Caki2 (cell line): Measurements from ENCODE around the gene NOD2. TPM values are rescaled to one million over a fixed set of nuclear protein-coding genes. Genes with fewer than 3 reads are reported as not detected.
A peak's percentile ranks its signal among the peaks of the same experiment; 100 is the strongest.

Source experiments
- DNase-seq: peaks from one replicate; pipeline ENCODE4 v3.0.0-alpha.2; 2015; ENCODE audit warnings: low read depth
- in situ Hi-C: cut with HindIII; loops from 2 replicates; pipeline ENCODE4 v1.10.0; 2016; ENCODE audit warnings: low sequenced_read_pairs, low pct_unique_long_range_greater_than_20kb, mixed read lengths
- total RNA-seq: library from RNA; depleted of rRNA; stranded (reverse); fragments of >200 nt; shearing (Covaris generic); gene quantifications from 2 replicates; pipeline ENCODE4 v1.2.3, GENCODE V29; 2014; ENCODE audit warnings: low replicate concordance

The NOD2 gene
- total RNA-seq, 1 experiment from 2014 or later = not detected

GRCh38 chr16:50683689-50684374 is 9.6 kb upstream of the NOD2 start:
- DNase-seq = no peak
- in situ Hi-C loops = no loop called here

GRCh38 chr16:50684823-50685461 is 8.5 kb upstream of the NOD2 start:
- in situ Hi-C loops = no loop called here
- DNase-seq = no peak

- in situ Hi-C loops = no loop called here
- DNase-seq = no peak
Observed at GRCh38 chr16:50685462-50686063, 7.8 kb upstream of the NOD2 start.

GRCh38 chr16:50688083-50688482 is 5.3 kb upstream of the NOD2 start:
- DNase-seq = no peak
- in situ Hi-C loops = no loop called here

DNA sequence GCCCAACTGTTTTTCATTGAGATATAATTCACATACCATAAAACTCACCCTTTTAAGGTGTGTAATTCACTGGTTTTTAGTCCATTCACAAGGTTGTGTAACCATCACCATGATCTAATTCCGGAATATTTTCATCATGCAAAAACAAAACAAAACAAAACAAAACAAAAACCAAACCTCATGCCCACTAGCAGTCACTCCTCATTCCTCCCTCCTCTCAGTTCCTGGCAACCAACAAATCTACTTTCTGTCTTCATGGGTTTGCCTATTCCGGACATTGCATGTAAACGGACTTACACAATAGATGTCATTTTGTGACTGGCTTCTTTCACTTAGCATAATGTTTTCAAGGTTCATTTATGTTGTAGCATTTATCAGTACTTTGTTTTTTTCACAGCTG is 4.5 kb upstream of the NOD2 start:
- DNase-seq = no peak
- in situ Hi-C loops = no loop called here

- no peak for DNase-seq
- in situ Hi-C loops = no loop called here
Observed at GRCh38 chr16:50690177-50690576, 3.2 kb upstream of the NOD2 start.

DNA sequence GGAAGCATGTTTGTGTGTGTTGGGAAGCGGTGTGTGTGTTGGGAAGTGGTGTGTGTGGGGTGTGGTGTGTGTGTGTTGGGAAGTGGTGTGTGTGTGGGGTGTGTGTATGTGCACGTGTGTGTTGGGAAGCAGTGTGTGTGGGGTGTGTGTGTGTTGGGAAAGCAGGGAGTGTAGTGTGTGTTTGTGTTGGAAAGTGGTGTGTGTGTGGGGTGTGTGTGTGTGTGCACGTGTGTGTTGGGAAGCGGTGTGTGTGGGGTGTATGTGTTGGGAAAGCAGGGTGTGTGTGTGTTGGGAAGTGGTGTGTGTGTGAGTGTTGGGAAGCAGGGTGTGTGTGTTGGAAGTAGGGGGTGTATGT is 785 bp upstream of the NOD2 start:
- in situ Hi-C loops = no loop called here
- DNase-seq = no peak

- DNase-seq = no peak
- in situ Hi-C loops = no loop called here
Observed at GRCh38 chr16:50694206-50694605, 800 bp downstream of the NOD2 start.

DNA sequence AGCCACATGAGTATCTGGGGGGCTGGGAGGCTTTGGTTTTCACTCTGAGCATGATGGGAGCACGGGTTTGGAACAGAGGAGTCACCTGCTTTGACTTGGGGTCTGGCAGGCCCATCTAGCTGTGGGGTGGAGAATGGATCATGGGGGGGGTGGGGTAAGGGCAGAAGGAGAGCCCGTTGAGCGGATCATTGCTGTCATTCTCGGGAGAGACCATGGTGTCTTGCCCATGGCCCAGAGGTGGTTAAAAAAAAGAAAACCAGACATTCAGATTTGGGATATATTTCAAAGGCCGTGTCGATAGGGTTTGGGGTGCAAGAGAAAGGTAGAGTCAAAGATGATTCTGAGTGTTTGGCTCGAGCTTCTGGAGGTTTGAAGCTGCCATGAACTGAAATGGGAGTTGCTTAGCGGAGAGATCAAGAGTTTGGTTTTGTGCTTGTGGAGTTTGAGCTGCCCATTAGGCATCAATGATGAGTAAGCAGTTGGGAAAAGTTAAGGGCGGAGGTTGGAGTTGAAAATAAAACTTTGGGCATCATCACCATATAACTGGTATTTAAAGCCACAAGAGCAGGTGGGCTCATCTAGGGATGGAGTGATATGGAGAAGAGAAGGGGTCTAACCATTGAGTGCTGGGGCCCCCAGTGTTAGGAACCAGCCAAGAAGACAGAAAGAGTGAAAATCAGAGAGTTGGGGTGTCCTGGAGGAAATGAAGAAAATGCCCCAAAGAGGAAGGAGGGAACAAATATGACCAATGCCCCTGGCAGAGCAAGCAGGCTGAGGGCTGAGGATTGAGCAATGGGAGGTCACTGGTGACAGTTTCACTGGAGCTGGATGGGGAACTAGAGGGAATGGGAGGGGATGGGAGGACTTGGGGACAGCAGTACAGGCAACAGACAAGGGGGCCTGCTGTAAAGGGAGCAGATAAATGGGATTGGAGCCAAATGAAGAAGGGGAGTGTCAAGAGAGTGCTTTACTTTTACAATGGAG is 1.9 kb downstream of the NOD2 start:
- in situ Hi-C loops = no loop called here
- no peak for DNase-seq

GRCh38 chr16:50696126-50696525 is 2.7 kb downstream of the NOD2 start:
- DNase-seq = no peak
- in situ Hi-C loops = no loop called here

DNA sequence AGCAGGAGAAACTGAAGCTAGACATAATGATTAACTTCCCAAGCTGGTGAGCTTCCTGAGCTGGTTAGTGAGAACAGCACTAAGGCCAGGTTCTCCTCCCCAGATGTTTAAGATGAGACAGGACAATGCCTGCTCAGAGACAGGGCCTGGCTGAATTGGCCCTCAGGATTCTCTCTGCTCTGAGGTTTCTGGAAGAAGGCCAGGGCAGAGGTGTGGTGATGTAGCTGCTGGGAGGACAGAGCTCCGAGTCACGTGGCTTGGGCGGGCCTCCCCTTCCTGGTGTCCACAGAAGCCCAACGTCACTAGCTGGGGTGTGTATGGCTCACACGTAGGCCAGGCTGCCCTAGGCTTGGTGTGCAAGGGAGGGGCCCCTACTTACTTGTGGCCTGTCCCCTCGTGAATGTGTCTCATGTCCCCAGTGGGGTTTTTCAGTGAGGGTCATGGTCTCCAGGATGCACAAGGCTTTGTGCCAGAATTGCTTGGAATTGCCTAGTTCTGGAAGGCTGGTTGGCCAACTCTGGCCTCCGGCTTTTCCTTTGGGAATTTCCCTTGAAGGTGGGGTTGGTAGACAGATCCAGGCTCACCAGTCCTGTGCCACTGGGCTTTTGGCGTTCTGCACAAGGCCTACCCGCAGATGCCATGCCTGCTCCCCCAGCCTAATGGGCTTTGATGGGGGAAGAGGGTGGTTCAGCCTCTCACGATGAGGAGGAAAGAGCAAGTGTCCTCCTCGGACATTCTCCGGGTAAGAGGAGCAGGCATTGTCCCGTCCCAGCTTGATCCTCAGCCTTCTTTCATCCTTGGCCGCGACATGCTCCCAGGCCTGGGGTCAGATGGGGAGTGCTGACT is 3.4 kb downstream of the NOD2 start:
- DNase-seq = peak; percentile 44
- in situ Hi-C loops = no loop called here

DNA sequence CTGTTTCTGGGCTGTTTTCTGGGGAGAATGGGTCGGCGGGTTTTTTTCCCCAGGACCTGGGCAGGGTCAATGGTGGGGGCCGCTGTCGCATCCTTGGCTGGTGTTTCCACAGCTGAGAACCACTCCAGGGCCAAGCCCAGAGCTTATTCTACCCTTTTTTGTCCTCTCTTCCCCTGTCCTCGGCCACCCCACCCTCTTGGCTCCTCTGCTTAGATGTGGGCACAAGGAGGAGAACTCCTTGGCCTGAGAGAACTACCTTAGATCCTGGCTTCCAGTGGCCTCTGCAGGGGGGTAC is 4.0 kb downstream of the NOD2 start:
- in situ Hi-C loops = no loop called here
- no peak for DNase-seq

DNA sequence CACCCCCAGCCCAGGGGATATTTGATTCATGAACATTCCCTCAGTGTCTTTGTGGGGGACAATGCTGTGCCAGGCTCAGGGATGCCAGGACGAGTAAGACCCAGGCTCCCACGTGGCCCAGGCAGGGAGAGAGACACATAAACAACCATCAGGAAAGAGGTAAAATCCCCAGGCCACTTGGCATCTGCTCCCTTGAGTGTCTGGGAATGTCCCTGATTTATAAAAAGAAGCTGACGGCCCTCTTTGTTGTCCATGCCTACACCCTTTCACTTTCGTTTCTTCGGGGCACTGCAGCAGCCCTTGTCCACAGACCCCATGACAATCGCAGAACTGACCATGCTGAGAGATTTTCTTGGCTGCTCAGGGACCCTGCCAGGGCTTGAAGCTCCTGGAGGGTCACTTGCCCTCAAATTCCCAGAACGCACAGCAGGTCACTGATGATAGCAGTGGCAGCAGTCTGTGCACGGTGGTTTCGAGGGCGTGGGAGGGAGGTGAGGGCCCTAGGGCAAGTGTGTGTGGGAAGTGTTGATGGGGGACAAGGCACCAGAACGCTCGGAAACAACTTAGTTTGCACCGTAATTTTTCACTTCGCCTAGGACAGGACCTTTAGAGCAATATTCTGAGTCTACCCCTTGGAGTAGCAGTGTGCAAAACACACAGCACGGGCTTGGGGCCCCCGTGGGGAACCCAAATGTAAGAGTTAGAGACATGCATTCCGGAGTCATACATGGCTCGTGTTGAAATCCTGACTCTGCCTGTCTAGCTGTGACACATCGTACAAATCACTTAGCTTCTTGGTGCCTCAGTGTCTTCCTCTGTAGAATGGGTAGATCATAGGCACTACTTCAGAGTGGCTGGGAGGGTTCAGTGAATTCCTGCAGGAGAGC is 4.7 kb downstream of the NOD2 start:
- in situ Hi-C loops = no loop called here
- no peak for DNase-seq

DNA sequence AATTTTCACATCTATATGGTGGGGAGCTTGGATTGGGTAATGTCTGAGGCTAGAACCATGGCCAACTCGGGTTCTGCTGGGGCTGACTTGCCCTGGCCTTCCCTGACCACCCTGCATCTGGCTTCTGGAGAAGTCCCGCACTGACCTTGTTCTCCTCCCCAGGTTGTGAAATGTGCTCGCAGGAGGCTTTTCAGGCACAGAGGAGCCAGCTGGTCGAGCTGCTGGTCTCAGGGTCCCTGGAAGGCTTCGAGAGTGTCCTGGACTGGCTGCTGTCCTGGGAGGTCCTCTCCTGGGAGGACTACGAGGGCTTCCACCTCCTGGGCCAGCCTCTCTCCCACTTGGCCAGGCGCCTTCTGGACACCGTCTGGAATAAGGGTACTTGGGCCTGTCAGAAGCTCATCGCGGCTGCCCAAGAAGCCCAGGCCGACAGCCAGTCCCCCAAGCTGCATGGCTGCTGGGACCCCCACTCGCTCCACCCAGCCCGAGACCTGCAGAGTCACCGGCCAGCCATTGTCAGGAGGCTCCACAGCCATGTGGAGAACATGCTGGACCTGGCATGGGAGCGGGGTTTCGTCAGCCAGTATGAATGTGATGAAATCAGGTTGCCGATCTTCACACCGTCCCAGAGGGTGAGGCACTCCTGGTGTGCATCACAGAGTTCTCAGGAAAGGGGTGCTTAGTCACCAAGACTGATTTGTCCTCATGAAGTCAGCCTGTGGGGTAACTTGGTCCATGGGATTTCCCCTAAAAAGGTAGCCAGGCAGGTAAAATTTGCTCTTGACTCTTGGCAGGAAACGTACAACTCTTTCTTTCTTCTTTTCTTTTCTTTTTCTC is 6.1 kb downstream of the NOD2 start:
- in situ Hi-C loops = no loop called here
- DNase-seq = no peak

GRCh38 chr16:50702725-50703124 is 9.3 kb downstream of the NOD2 start:
- no peak for DNase-seq
- in situ Hi-C loops = no loop called here

DNA sequence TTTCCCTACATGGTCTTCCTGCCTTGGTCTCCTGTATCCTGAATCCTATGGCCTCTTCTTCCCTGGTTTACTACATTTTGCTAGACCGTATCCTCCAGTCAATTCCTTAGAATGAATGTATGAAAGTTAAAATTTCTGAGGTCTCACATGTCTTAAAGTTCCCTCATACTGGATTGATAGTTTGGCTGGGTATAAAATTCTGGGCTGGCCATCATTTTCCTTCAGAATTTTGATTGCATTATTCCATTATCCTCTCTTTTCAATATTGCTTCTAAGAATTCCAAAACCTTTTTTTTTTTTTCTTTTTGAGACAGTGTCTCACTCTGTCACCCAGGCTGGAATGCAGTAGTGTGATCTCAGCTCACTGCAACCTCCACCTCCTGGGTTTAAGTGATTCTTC is 10.8 kb downstream of the NOD2 start:
- DNase-seq = no peak
- in situ Hi-C loops = no loop called here
